Activated naive CD4-positive, alpha-beta T cell treated with anti-CD3 and anti-CD28 coated beads, Interleukin-2, amount 10 ng/mL, durations not matched to agents 5 hours and 36 hours (primary cell): ENCODE data around the gene HTT-AS. TPM values are rescaled to one million over a fixed set of nuclear protein-coding genes. Genes with fewer than 3 reads are reported as not detected.

Experiments
- total RNA-seq, 2 experiments: library from RNA; stranded (reverse); gene quantifications; one replicate each; pipeline ENCODE4 v1.2.3, GENCODE V29; 2021

HTT-AS gene
- not detected for total RNA-seq

GRCh38 chr4:3074078-3074845, at the start of gene HTT-AS, which contains the start of gene HTT:
Gene HTT-AS (minus strand): TSS chr4:3074538.
Gene HTT (plus strand): TSS chr4:3074681. CDS start chr4:3074826, 145 bp downstream.

Other genes with a start within 250 kb of the HTT-AS start
- 100 to 1,000 TPM; 251 to 258 TPM for gene ADD1, start 230.7 kb downstream of the HTT-AS start, total RNA-seq
- 10 to 100 TPM; 38.3 to 39.0 TPM for gene NOP14, start 111.1 kb downstream of the HTT-AS start, total RNA-seq
- gene GRK4, start 111.0 kb downstream of the HTT-AS start, total RNA-seq = 1 to 10 TPM; 2.4 to 3.3 TPM
- 10 to 100 TPM; 58.8 to 60.0 TPM for gene HTT, start 143 bp upstream of the HTT-AS start, total RNA-seq
- 1 to 10 TPM in 1 of 2 experiments, under 1 TPM in 1; 0.93 to 1.1 TPM for gene MSANTD1, start 174.6 kb upstream of the HTT-AS start, total RNA-seq
- gene RGS12, start 218.5 kb upstream of the HTT-AS start, total RNA-seq = 10 to 100 TPM in 1 of 2 experiments, 1 to 10 TPM in 1; 9.8 to 11.4 TPM